BE2C (cell line): ENCODE data around the gene SIK2.

Experiments used
- DNase-seq: peaks from one replicate; pipeline ENCODE4 v3.0.0-alpha.2; 2020
- H3K27me3 ChIP-seq: fragments of 250-450 bp; sonication (Bioruptor Pico); 2 replicates; pipeline ENCODE4 v1.5.1; 2020; ENCODE audit warnings: mild to moderate bottlenecking
- H3K36me3 ChIP-seq: fragments of 250-450 bp; sonication (Bioruptor Pico); 2 replicates; pipeline ENCODE4 v1.5.1; 2020; ENCODE audit warnings: mild to moderate bottlenecking
- H3K4me1 ChIP-seq: fragments of 250-450 bp; sonication (Bioruptor Pico); 2 replicates; pipeline ENCODE4 v1.5.1; 2020
- H3K4me3 ChIP-seq: 2 replicates; pipeline ENCODE4 v1.5.1; 2011; ENCODE audit warnings: low read depth, low read length
- H3K9me3 ChIP-seq: fragments of 250-450 bp; sonication (Bioruptor Pico); 2 replicates; pipeline ENCODE4 v1.5.1; 2020
- CTCF ChIP-seq: IDR thresholded peaks from 2 replicates; pipeline ENCODE4 v1.5.1; 2012; ENCODE audit warnings: mild to moderate bottlenecking, low read depth, low read length

The SIK2 gene

GRCh38 chr11:111759778-111760407 lies 157.6 kb downstream of the SIK2 start:
- DNase-seq: no peak
- TF ChIP-seq CTCF: no peak
- Histone ChIP-seq H3K4me3 (no peak overlapping the region), H3K36me3 (peaks cover 51% of the 10 kb centered on the region), H3K4me1 (no peaks in the 10 kb centered on the region), H3K27me3 (no peaks in the 10 kb centered on the region), H3K9me3 (no peaks in the 10 kb centered on the region)

- Histone ChIP-seq H3K9me3 (no peaks in the 10 kb centered on the region), H3K4me1 (no peaks in the 10 kb centered on the region), H3K36me3 (peaks cover 47% of the 10 kb centered on the region)
Measured at GRCh38 chr11:111761036-111761435, 158.8 kb downstream of the SIK2 start.

GRCh38 chr11:111762526-111762925 lies 160.3 kb downstream of the SIK2 start:
- TF ChIP-seq CTCF: no peak
- peaks cover 47% of the 10 kb centered on the region for H3K36me3 ChIP-seq
- DNase-seq: no peak
- no peaks in the 10 kb centered on the region for H3K27me3 ChIP-seq
- H3K9me3 ChIP-seq: no peaks in the 10 kb centered on the region
- H3K4me3 ChIP-seq: no peak overlapping the region
- H3K4me1 ChIP-seq: peaks cover 3% of the 10 kb centered on the region

More at GRCh38 chr11:111761036-111761435, 158.8 kb downstream of the SIK2 start:
- DNase-seq: no peak
- TF ChIP-seq CTCF: no peak
- H3K4me3 ChIP-seq: no peak overlapping the region
- no peaks in the 10 kb centered on the region for H3K27me3 ChIP-seq

- H3K27me3 ChIP-seq: no peaks in the 10 kb centered on the region
- H3K9me3 ChIP-seq: no peaks in the 10 kb centered on the region
- H3K4me3 ChIP-seq: no peak overlapping the region
- DNase-seq: no peak
- peaks cover 44% of the 10 kb centered on the region for H3K36me3 ChIP-seq
- TF ChIP-seq CTCF: peak; percentile 34; the same call in 1 of the 2 replicates
- peaks cover 3% of the 10 kb centered on the region for H3K4me1 ChIP-seq
Measured at GRCh38 chr11:111762981-111763643, 160.9 kb downstream of the SIK2 start.

- Histone ChIP-seq H3K36me3 (peaks cover 33% of the 10 kb centered on the region), H3K27me3 (no peaks in the 10 kb centered on the region), H3K4me3 (peak overlapping the region; percentile 88), H3K4me1 (peaks cover 3% of the 10 kb centered on the region), H3K9me3 (no peaks in the 10 kb centered on the region)
- no peak for TF ChIP-seq CTCF
- DNase-seq: no peak
Measured at GRCh38 chr11:111764621-111765020, 162.4 kb downstream of the SIK2 start.

GRCh38 chr11:111765320-111765983 lies 163.2 kb downstream of the SIK2 start:
- Histone ChIP-seq H3K4me3 (peak overlapping the region; percentile 88), H3K9me3 (no peaks in the 10 kb centered on the region), H3K4me1 (peaks cover 3% of the 10 kb centered on the region), H3K36me3 (peaks cover 26% of the 10 kb centered on the region), H3K27me3 (no peaks in the 10 kb centered on the region)
- DNase-seq: no peak
- no peak for TF ChIP-seq CTCF
